HG03521 (cell line): Measurements from ENCODE around the gene CRYBG3.

ENCODE experiments used
- ATAC-seq: cut with Tn5 transposase; IDR thresholded peaks from one replicate; pipeline ENCODE4 v1.9.1; 2021; ENCODE audit warnings: mild to moderate bottlenecking, moderate library complexity; ENCODE audit not compliant: unreplicated experiment

The CRYBG3 gene

DNA sequence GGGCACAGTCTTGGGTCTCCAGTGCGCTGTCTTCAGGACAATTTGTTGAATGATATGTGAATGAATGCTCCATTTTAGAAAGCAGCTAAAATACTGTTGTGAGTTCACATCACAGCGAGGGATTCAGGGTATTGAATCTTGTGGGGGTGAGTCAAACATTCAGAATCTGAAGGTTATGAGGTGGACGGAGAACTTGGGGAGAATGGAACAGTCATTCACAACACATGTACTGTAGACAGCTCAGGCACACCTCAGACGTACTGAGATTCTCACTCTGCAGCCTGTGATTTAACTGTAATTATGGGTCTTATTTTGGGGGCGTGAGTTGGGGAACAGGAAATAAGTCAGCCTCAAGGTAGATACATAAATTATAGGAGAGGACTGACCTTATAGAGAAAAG, 13.9 kb downstream of the CRYBG3 start:
- no peak for ATAC-seq

DNA sequence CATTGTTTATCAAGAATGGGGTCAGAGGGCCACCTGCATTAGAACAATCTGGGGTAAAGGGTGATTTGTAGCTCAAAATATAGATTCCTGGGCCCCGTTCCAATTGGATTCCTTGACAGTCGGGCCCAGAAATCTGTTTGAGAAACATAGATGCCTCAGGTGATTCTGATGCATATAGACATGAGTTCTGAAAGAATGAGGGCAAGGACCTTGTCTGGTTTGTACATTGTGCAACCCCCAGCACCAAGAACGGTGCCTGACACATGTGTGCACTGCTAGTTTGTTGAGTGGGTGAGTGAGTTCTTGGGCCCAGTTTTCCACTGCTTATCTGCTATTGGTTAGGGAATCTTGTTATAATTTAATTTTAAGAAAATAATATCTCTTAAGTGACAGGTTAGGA, 16.6 kb downstream of the CRYBG3 start:
- ATAC-seq: no peak

DNA sequence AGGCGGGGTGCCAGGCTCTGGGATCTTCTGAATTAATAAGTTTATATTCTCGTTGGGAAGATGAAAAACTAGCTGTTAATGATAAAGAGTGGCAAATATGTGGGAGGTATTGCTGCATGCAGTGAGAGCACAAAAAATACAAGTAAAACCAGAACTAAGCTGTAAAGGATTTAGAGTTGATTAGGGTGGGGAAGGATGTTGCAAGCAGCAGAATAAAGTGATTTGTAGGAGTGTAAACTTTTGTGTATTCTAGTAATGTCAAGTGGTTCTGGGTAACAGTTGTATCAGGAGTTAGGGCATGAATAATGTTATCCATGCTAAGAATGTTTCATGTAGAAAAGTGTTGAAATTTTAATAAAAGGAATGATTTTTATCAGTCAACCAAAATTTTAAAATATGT, 18.1 kb downstream of the CRYBG3 start:
- ATAC-seq: no peak

DNA sequence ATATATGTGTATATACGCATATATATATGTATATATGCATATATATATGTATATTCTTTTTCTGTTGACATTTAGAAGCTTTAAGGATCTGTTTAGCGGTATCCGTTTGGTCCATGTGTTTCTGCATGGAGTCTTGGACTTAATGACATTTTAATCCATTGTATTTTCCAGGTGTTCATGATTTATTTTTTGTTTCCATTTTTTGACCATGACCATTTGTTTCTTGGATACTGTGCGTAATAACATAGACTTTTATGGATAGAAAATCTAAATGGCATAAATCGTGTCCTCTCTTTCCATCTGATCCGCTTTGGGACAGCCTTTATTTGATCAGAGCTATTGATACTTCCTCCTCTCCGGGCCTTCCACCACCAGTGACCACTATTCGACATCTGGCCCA, 19.5 kb downstream of the CRYBG3 start:
- no peak for ATAC-seq

DNA sequence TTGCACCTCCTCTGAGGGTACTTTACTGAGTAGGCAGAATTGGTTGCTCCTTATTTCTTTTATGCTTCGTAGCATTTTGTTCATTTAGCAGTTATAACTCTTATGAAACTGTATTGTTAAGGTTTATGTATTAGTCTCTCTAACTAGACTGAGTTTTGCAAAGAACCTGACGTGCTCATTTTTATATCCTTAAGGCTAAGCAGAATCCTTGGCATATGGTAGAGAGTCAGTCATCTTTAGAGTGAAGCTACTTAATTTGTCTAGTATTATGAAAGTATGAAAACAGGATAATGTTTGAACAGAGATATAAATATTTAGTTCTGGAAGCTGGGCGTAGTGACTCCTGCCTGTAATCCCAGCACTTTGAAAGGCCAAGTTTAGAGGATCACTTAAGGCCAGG, 20.1 kb downstream of the CRYBG3 start:
- ATAC-seq: no peak

DNA sequence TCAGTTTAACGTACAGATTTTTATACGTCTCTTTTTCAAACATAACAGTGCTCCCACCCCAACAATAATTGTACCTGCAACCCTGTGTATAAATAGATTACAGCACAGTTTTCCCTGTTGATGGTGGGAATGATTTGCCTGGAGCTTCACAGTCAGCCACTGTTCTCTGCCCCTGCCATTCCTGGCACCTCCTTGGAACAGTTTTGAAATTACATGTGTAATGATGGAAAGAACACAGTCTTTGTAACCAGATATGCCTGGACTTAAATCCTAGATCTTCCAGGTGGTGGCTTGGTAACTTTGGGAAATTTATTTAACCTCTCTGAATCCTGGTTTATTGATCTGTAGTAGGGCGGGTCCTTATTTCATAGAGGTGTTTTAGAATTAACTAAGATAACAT, 27.0 kb downstream of the CRYBG3 start:
- ATAC-seq: no peak

DNA sequence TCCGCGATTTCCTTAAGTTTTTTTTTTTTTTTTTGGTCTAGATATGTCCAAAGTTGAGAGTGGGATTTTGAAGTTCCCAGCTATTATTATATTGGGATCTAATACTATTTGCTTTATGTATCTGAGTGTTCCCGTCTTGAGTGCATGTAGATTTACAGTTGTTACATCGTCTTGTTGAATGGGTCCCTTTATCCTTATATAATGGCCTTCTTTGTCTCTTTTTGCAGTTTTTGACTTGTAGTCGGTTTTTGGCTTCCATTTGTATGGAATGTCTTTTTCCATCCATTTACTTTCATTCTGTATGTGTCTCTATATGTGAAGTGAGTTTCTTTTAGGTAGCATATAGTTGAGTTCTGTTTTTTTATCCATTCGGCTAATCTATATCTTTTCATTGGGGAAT, 35.6 kb downstream of the CRYBG3 start:
- no peak for ATAC-seq

DNA sequence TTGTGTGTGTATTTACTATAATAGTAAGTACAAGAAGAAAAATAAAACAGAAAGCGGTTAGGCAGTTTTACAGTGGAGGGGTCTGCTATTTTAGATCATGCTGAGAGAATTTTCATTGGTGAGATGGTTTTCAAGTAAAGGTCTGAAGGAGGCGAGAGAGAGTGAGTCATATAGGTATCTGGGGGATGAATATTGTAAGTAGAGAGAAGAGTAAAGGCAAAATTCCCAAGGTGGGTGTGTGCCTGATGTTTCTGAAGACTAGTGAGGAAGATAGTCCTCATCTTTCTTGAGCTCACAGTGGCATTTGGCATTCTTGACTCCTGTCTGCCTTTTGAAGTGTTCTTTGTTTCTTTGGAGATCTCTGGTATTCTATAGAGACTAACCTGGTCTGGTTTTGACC, 38.6 kb downstream of the CRYBG3 start:
- no peak for ATAC-seq

DNA sequence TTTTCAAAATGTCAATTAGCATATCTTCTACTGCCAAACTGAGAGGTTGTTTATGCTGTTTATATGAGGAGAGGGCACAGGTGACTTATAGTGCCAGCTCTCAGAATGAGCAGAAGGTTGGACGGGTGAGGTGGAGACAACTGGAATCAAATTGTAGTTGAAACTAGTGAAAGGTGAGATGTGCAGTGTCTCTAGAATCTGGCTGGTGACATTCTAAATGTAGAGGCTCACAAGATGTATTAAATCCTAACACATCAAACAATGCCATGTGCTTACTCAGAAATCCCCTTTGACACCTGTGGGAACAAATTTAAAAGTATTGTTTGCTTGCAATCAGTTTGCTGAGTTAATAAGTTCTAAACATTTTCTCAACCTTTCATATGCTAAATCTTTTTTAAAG, 40.8 kb downstream of the CRYBG3 start:
- ATAC-seq: no peak

DNA sequence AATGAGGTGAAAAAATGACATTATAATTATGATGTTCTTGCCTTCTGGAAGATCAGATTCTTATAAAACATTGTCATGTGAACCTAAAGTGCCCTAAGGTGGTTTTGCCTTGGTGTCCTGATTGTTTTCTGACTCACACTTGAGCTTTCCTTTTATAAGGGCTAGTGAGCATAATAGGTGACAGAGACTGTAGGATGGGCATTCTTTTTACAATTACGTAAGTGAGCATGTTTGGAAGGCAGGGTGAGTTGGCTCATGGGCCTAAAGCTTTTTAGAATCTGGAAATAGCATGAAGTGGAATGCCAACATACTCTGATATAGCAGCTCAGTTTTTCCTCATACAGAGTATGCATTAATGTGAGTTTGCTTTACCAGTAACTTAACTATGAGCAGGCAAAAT, 41.2 kb downstream of the CRYBG3 start:
- no peak for ATAC-seq

DNA sequence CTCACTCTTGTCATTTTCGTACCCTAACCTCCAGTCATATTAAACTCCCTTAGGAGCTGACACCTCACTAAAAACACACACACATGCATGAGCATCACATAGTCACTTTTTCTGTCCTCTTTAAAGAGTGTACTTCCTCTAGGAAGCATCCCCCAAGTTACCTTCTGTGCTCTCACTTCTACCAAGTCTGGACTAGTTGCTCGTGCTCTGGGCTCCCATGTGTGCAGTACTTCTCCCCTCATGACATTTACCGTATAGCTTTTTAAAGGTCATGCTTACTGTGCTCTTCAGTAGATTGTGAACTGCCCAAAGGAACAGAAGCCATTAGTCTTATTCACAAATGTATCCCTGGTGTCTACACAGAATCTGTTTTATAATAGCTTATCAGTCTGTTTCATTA, 42.0 kb downstream of the CRYBG3 start:
- ATAC-seq: no peak

DNA sequence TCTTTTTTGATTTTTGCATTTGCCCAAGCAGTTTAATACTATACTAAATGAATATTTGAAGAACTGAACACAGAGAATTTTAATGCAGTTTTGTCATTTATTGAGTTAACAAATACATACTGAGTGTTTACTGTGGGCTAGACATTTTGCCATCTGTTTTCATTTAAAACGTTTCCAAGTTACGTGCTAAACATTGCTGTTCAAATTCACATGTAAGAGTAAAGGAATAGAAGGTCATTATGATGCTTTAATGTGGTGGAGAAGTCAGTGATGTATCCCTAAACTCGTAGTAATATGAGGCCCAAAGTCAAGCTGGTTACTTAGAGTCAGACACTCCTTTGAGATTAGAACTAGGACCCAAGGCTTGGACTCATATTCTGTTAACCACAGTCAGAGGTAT, 49.4 kb downstream of the CRYBG3 start:
- no peak for ATAC-seq

DNA sequence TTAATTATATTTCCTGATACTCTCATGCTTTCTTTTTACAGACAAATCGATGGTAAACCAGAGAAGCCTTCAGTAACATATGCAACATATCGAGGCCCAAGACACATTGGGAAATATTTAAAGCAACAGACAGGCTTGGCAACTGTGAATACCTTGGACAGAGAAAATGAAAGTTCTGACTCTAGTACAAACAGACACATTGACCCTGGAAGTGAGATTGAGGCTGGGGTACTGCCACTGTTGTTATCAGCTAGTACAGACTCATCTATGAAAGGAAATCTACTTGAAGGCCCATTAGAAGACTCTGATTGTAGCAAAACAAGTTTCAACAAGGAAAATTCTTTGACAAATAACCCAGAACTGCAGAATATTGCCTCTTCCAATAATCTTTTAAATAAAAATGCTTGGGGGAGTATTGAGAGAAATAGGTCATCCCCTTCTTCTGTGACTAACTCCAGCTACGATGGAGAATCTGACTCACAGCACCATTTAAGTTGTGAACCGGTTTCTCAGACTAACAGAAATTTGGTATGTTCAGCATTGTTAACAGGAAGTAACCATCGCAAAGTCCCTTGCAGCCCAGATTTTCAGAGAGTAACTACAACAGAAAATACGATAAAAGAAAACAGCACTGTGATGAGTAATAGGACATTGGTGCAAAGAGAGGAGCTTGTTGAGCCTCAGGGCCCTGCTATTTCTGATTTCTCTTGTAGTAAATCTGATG, 50.2 kb downstream of the CRYBG3 start:
- no peak for ATAC-seq

DNA sequence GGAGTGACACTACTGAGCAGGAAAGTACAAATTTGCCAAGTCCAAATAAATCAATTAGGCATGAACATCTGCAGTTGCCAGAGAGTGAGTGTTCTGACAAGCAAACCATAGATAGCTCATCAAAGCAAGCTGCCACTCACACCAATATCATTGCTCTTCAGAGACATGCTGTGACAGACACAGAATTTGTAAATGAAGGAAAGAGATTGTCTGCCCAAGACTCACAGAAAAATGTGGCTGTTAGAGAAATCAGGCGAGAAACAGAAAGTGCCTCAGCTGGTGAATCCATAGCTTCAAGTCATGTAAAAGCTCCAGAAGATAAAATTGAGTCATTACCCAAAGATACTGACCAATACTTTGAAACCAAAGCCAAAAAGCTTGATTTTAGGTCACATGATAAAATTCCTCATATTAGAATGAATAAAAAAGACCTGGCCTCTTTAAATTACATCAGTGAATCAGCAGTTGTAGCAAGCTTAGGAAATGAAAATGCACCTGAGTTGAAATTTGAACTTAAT, 50.8 kb downstream of the CRYBG3 start:
- no peak for ATAC-seq

DNA sequence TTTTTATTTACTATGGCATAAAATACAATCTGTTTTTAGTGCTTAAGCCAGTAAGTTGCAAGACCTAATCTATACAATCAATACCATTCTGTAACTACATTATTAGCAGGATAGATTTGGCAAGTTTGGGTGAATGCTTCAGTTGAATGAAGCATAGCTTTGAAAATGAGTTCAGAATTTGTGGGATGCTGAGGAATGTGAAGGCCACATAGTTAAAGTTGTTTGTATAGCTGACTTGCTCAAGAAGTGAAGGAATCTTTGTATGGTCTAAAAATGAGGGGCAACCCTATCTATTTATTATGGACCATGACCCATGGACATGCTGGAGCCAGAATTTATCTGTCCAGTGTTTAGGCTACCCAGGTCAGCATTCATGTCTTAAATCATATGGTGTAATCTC, 58.5 kb downstream of the CRYBG3 start:
- ATAC-seq: no peak

DNA sequence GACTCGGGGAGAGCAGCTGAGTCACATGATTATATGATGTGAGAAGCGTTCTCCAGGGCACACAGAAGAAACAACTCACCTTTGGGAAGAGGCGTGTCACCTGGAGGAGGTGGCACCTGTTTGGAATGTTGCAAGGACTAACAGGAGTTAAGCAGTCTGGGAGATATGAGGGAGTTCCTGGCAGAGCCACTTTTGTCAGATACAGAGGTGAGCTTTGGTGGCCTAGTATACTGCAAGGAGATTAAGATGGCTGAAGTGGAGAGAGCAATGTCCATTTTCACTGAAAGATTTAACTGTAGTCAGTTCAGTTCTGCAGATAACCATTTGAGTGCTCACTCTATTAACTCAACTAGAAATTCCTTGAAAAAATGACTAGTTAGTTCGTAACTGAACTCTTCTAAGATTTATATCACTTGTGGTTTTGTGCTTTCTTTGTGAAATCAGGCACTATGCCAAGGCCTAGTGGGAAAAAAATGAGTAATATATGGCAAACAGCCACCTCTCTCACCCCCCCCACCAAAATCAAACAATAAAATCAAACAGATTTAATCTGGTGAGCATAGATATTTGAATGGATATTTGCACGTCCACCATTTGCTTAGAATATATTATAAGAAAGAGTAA, 61.3 kb downstream of the CRYBG3 start:
- ATAC-seq: no peak

DNA sequence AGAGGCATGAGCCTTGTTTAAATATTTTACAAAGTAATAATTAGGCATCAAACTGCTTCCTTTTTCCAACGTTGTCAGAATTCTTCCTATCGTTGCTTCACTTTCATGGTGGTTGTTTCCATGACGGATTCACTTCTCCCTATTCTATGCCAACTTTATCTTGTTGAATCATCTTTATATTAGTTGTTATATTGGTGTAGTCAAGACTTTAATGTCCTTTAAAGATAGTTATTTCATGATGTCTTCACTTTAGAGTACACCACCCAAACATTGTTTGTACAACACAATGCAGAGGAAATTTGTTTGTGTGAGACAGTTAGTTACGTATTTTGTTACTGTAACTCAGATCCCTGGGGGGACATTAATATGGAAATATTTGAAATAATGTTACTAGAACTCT, 61.9 kb downstream of the CRYBG3 start:
- no peak for ATAC-seq

DNA sequence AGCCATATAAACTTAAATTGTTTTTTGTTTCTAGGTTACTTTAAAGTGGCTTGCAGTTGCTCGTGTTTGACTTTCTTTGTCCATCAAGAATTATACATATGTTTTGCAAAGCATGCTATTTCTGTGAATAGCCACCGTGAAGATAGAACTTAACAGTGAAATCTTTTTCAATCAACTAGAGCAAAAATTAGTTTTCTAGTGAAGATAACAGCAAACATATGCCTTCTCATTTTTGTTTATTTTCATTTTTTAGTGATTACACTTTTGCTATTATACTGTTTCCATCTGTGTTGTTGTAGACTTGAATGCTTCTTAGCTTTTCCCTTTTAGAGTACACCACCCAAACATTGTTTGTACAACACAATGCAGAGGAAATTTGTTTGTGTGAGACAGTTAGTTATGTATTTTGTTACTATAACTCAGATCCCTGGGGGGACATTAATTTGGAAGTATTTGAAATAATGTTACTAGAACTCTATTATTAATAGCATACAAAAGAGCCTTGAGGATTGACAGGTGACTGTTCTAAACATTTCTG, 62.8 kb downstream of the CRYBG3 start:
- ATAC-seq: no peak

DNA sequence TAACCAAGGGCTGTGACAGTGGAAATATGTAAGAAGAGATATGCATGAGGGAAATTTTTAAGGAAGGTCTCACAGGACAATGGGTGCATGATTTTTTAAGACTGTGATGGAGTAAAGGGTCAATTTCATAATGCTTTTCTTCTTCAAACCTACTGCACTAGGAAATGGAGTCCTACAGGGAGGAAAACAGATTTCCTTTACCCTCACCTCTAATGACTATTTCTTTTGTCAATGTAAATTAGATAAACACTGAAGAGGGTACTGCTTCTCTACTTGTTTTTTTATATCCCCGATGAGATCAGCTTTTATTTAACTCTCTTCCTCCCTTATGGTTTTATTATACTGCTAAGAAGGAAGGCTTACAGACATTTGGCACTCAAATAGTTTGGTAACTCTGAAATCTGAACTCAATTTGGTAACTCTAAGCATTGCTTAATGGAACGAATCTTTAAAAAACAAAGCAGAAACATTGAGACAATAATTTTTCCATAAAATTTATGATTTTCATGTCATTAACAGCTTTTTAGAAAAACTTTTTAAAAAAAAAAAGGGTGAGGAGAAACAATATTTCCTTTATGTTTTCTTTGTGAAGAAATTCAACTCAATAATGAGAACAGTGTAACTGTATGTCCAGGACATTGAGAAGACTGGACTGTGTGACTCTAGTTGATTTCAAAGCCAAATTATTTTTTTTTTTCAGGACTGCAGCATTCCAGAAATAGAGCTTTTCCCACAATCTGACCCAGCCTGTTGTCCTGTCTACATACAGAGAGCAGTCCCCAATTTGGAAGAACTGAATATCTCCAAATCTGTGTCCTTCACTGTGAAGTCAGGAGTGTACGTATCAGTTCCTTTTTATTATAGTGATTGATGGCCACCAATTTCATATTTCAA, 64.4 kb downstream of the CRYBG3 start:
- ATAC-seq: no peak

DNA sequence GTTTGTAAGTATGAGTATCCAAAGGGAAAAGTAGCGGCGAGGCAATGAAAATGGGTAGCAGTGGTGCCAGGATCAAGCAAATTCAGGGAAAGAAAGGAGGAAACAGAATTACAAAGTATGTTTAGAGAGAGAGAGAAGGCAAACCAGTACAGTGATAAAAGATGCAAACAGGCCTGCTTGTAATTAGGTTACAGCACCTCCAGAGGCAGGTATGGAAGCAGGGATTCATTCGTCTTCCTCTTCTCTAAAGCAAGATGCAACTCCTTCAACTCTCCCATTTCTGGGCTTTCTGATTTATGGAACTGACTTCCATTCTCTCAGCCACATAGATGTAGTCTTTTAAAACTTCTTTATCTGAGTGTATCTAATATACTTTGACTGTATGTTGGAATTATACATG, 68.0 kb downstream of the CRYBG3 start:
- no peak for ATAC-seq

DNA sequence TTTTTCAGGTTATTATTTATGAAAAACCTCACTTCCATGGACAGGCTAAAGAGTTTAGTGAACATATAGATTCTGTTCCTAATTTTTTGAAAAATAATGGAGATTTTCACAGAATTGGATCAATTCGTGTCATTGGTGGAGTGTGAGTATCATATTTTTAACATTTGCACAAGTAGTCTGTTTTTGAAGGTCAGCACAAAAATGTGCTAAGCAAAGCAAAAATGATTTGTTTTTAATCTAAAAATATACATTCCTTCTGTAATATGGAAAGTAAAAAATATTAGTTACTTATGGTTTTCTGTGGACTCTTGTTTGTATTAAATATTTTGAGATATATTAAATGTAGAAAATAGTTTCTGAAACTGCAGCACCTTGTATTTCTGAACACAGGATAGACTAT, 71.0 kb downstream of the CRYBG3 start:
- no peak for ATAC-seq
